DND-41 (cell line): ENCODE results near the gene IWS1.

Experiments
- ATAC-seq: fragments of 200-7000 bp; cut with Tn5 transposase; 3 replicates; pipeline ENCODE4 v1.9.1; 2021; ENCODE audit warnings: low read depth; ENCODE audit not compliant: insufficient read depth
- DNase-seq: peaks from one replicate; pipeline ENCODE4 v3.0.0-alpha.2; 2020
- H2AFZ ChIP-seq: 2 replicates; pipeline ENCODE4 v1.6.0; 2012; ENCODE audit warnings: low read depth, low read length
- H3K27ac ChIP-seq: 2 replicates; pipeline ENCODE4 v1.5.1; 2012; ENCODE audit warnings: low read length, inconsistent platforms
- H3K27me3 ChIP-seq: fragments of 200-600 bp; sonication (generic); 2 replicates; pipeline ENCODE4 v1.6.0; 2012; ENCODE audit warnings: low read length, mild to moderate bottlenecking, inconsistent platforms; ENCODE audit not compliant: insufficient read depth, poor library complexity
- H3K36me3 ChIP-seq: 2 replicates; pipeline ENCODE4 v1.5.1; 2012; ENCODE audit warnings: low read length, inconsistent platforms; ENCODE audit not compliant: insufficient read depth
- H3K4me1 ChIP-seq: 2 replicates; pipeline ENCODE4 v1.5.1; 2012; ENCODE audit warnings: mild to moderate bottlenecking, low read length; ENCODE audit not compliant: insufficient read depth
- H3K4me2 ChIP-seq: 2 replicates; pipeline ENCODE4 v1.6.0; 2012; ENCODE audit warnings: mild to moderate bottlenecking, moderate library complexity, low read length, inconsistent platforms; ENCODE audit not compliant: insufficient read depth
- H3K4me3 ChIP-seq, 2 experiments: fragments of 200-600 bp in 1 of 2; shearing (Covaris generic) in 1 of 2; 2 replicates each; pipeline ENCODE4 v1.5.1; 2012 to 2016; ENCODE audit warnings: inconsistent platforms in 2 of 2, low read length in 2 of 2, mild to moderate bottlenecking in 2 of 2, low read depth in 1 of 2, moderate library complexity in 1 of 2
- H3K79me2 ChIP-seq: 2 replicates; pipeline ENCODE4 v1.6.0; 2012; ENCODE audit warnings: low read length, inconsistent platforms; ENCODE audit not compliant: insufficient read depth
- H3K9ac ChIP-seq: 2 replicates; pipeline ENCODE4 v1.6.0; 2012; ENCODE audit warnings: low read depth, mild to moderate bottlenecking, inconsistent platforms, low read length, moderate library complexity
- H3K9me3 ChIP-seq: 2 replicates; pipeline ENCODE4 v1.5.1; 2012; ENCODE audit warnings: low read length, moderate library complexity, mild to moderate bottlenecking, inconsistent platforms; ENCODE audit not compliant: insufficient read depth, severe bottlenecking
- H4K20me1 ChIP-seq: 2 replicates; pipeline ENCODE4 v1.6.0; 2012; ENCODE audit warnings: low read length; ENCODE audit not compliant: insufficient read depth
- EZH2 ChIP-seq: IDR thresholded peaks from 3 replicates; pipeline ENCODE4 v1.6.1; 2012; ENCODE audit warnings: borderline replicate concordance, low read depth, mild to moderate bottlenecking, moderate library complexity, low read length, inconsistent platforms; ENCODE audit not compliant: severe bottlenecking
- TF ChIP-seq, protein P1 (sequence below): IDR thresholded peaks from 2 replicates; pipeline ENCODE4 v1.5.1; 2012; ENCODE audit warnings: borderline replicate concordance, low read length, moderate library complexity, mild to moderate bottlenecking; ENCODE audit not compliant: poor library complexity, severe bottlenecking; ENCODE audit errors: extremely low read depth

IWS1 gene

DNA sequence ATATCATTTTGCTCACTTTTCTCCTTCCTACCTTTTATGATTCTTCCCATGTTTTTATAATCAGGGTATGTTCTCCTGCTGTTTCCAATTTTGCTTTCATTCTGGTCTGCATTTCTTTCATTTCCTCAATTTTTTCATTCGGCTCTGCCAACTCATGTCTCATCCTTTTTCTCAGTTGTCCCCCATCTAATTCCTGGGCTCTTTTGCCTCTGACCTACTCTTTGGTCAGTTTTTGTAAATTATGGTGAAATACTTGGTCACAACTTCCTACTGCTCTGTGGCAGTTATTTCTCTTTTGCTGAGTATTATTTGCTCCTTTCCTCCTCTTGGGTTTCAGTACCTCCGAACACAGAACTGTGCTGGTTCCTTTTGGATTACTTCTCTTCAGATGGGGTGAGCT, 36.6 kb upstream of the IWS1 start:
- no peak overlapping the region for H3K4me2 ChIP-seq
- TF ChIP-seq, protein P1, sequence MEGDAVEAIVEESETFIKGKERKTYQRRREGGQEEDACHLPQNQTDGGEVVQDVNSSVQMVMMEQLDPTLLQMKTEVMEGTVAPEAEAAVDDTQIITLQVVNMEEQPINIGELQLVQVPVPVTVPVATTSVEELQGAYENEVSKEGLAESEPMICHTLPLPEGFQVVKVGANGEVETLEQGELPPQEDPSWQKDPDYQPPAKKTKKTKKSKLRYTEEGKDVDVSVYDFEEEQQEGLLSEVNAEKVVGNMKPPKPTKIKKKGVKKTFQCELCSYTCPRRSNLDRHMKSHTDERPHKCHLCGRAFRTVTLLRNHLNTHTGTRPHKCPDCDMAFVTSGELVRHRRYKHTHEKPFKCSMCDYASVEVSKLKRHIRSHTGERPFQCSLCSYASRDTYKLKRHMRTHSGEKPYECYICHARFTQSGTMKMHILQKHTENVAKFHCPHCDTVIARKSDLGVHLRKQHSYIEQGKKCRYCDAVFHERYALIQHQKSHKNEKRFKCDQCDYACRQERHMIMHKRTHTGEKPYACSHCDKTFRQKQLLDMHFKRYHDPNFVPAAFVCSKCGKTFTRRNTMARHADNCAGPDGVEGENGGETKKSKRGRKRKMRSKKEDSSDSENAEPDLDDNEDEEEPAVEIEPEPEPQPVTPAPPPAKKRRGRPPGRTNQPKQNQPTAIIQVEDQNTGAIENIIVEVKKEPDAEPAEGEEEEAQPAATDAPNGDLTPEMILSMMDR, result no peak
- TF ChIP-seq EZH2, result no peak
- H3K4me3 ChIP-seq, result no peak overlapping the region
- H3K9ac ChIP-seq, result no peak overlapping the region
- ATAC-seq (no peak), DNase-seq (no peak)
- H3K27me3 ChIP-seq, result no peaks in the 10 kb centered on the region
- no peaks in the 10 kb centered on the region for H3K36me3 ChIP-seq
- H3K9me3 ChIP-seq, result no peaks in the 10 kb centered on the region
- no peaks in the 10 kb centered on the region for H3K4me1 ChIP-seq
- H3K27ac ChIP-seq, result no peak overlapping the region
- H2AFZ ChIP-seq, result no peak overlapping the region
- no peaks in the 10 kb centered on the region for H3K79me2 ChIP-seq
- H4K20me1 ChIP-seq, result no peaks in the 10 kb centered on the region

DNA sequence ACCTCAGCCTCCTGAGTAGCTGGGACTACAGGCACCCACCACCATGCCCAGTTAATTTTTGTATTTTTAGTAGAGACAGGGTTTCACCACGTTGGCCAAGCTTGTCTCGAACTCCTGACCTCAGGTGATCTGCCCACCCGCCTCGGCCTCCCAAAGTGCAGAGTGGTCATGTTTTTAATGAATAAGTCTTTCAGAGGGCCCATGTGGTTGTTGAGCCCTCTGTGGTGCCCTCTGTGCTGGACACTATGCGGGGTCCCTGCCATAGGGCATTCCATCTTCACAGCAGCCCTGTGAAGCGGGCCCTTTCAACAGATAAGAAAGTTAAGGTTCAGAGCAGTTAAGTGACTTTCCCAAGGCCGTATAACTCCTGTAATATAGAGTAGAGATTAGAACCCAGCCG, 35.1 kb upstream of the IWS1 start:
- no peak overlapping the region for H3K4me3 ChIP-seq
- no peak overlapping the region for H3K4me2 ChIP-seq
- H3K79me2 ChIP-seq, result no peaks in the 10 kb centered on the region
- no peaks in the 10 kb centered on the region for H3K36me3 ChIP-seq
- no peak overlapping the region for H3K27ac ChIP-seq
- no peaks in the 10 kb centered on the region for H4K20me1 ChIP-seq
- H3K27me3 ChIP-seq, result no peaks in the 10 kb centered on the region
- H3K4me1 ChIP-seq, result no peaks in the 10 kb centered on the region
- TF ChIP-seq EZH2, result no peak
- TF ChIP-seq, protein P1, result no peak
- no peak for ATAC-seq
- no peaks in the 10 kb centered on the region for H3K9me3 ChIP-seq
- H3K9ac ChIP-seq, result no peak overlapping the region
- no peak for DNase-seq
- H2AFZ ChIP-seq, result no peak overlapping the region

DNA sequence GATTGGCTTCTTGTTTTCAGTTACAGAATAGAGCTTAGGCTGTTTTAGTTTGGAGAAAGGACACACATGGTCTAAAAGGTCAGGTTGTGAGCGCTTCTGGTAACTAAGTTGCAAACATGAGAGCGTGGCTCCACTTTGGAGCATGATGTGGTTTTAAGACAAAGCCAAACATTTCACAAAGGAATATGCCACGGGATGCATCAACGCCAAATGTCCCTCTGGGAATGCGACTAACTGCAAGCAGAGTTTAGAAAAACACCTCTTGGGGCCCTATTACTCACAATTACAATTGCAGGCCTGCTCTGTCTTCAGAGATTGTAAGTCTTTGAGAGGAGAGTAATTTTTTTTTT, 34.6 kb upstream of the IWS1 start:
- H3K4me2 ChIP-seq, result no peak overlapping the region
- H3K27me3 ChIP-seq, result no peaks in the 10 kb centered on the region
- TF ChIP-seq, protein P1, result no peak
- no peaks in the 10 kb centered on the region for H3K79me2 ChIP-seq
- no peak overlapping the region for H3K9ac ChIP-seq
- ATAC-seq, result no peak
- no peaks in the 10 kb centered on the region for H4K20me1 ChIP-seq
- no peaks in the 10 kb centered on the region for H3K36me3 ChIP-seq
- no peak overlapping the region for H3K27ac ChIP-seq
- H3K4me3 ChIP-seq, result no peak overlapping the region
- no peak for DNase-seq
- H3K4me1 ChIP-seq, result no peaks in the 10 kb centered on the region
- H3K9me3 ChIP-seq, result no peaks in the 10 kb centered on the region
- no peak overlapping the region for H2AFZ ChIP-seq
